ENCODE measurements around the gene PRRC2B. TPM values are rescaled to one million over a fixed set of nuclear protein-coding genes. Genes with fewer than 3 reads are reported as not detected.
"Not testable (repeated sequence)": the region's sequence is repeated elsewhere in the genome, so short reads cannot be mapped to it uniquely, and the experiment has no call there.

Gene PRRC2B
- total RNA-seq = 10 to 100 TPM; 53.7 to 82.6 (median 57.3) TPM
- long read RNA-seq = 0 reads

GRCh38 chr9:131393622-131394463, at the start of gene PRRC2B:
Gene PRRC2B (plus strand): TSS chr9:131394086. CDS start chr9:131430145, 36,059 bp downstream.
- H3K4me1 ChIP-seq = peaks cover 0 to 61% (median 25%) of the 10 kb centered on the region in 4 donors
- intact Hi-C loops (cut with DNase I) = no loop called here
- no peaks in the 10 kb centered on the region for H3K36me3 ChIP-seq
- H3K27ac ChIP-seq = peak within 1 kb of the TSS; percentile 82 to 95 (median 91)
- peak; percentile 71 to 84 (median 80) for ATAC-seq
- peak within 1 kb of the TSS; percentile 45 to 77 (median 68) for H3K4me3 ChIP-seq
- H3K9me3 ChIP-seq = no peaks in the 10 kb centered on the region
- peak; percentile 91 to 92 (median 91) for DNase-seq
- peak; percentile 43 for TF ChIP-seq POLR2A (IDR thresholded peaks at IDR 0.05)
- peak; percentile 37 to 63 (median 40) for TF ChIP-seq CTCF (IDR thresholded peaks at IDR 0.05)
- under 1% methylated on average over 28 of the region's 114 CpGs for WGBS (ENCODE audit: insufficient coverage, low coverage, low lambda C conversion rate, missing lambda C conversion rate)
- no peaks in the 10 kb centered on the region for H3K27me3 ChIP-seq

GRCh38 chr9:131344931-131345535, 48.9 kb upstream of the PRRC2B start:
- H3K36me3 ChIP-seq; ATAC-seq; H3K27ac ChIP-seq; H3K9me3 ChIP-seq; intact Hi-C loops (cut with DNase I); H3K4me1 ChIP-seq; H3K4me3 ChIP-seq; H3K27me3 ChIP-seq: not testable (repeated sequence)
- DNase-seq = peak in 1 of 3 donors; percentile 18
- 72% methylated on average over 7 of the region's 11 CpGs for WGBS (ENCODE audit: insufficient coverage, low coverage, low lambda C conversion rate, missing lambda C conversion rate)

GRCh38 chr9:131346559-131346958, 47.3 kb upstream of the PRRC2B start:
- no peak for DNase-seq
- WGBS (ENCODE audit: insufficient coverage, low coverage, low lambda C conversion rate, missing lambda C conversion rate) = 81% methylated on average over 6 of the region's 6 CpGs
- intact Hi-C loops (cut with DNase I) = no loop called here

GRCh38 chr9:131347376-131348020, 46.4 kb upstream of the PRRC2B start:
- DNase-seq (peak in 1 of 3 donors; percentile 31), ATAC-seq (no peak)
- intact Hi-C loops (cut with DNase I) = no loop called here
- no peaks in the 10 kb centered on the region for H3K36me3 ChIP-seq
- WGBS (ENCODE audit: insufficient coverage, low coverage, low lambda C conversion rate, missing lambda C conversion rate) = 51% methylated on average over 7 of the region's 19 CpGs
- H3K4me3 ChIP-seq = no peak overlapping the region
- TF ChIP-seq POLR2A (IDR thresholded peaks at IDR 0.05) = no peak
- no peak overlapping the region for H3K27ac ChIP-seq
- peaks cover 0 to 8% (median 4%) of the 10 kb centered on the region in 4 donors for H3K4me1 ChIP-seq
- no peaks in the 10 kb centered on the region for H3K27me3 ChIP-seq
- no peaks in the 10 kb centered on the region for H3K9me3 ChIP-seq

More at GRCh38 chr9:131346559-131346958, 47.3 kb upstream of the PRRC2B start:
- no peak for ATAC-seq
- Histone ChIP-seq H3K27me3 (no peaks in the 10 kb centered on the region), H3K9me3 (no peaks in the 10 kb centered on the region), H3K4me3 (no peak overlapping the region), H3K27ac (no peak overlapping the region), H3K36me3 (no peaks in the 10 kb centered on the region), H3K4me1 (peaks cover 0 to 8% (median 4%) of the 10 kb centered on the region in 4 donors)
- no peak for TF ChIP-seq POLR2A (IDR thresholded peaks at IDR 0.05)
- no peak for TF ChIP-seq CTCF (IDR thresholded peaks at IDR 0.05)

- DNase-seq = peak in 1 of 3 donors; percentile 31
- no peak for ATAC-seq
- H3K27ac ChIP-seq = no peak overlapping the region
- no peaks in the 10 kb centered on the region for H3K36me3 ChIP-seq
- 54% methylated on average over 7 of the region's 10 CpGs for WGBS (ENCODE audit: insufficient coverage, low coverage, low lambda C conversion rate, missing lambda C conversion rate)
- no peaks in the 10 kb centered on the region for H3K27me3 ChIP-seq
- H3K4me1 ChIP-seq = peaks cover 0 to 8% (median 4%) of the 10 kb centered on the region in 4 donors
- TF ChIP-seq CTCF (IDR thresholded peaks at IDR 0.05) (peak in 1 of 4 donors; percentile 6), POLR2A (IDR thresholded peaks at IDR 0.05) (no peak)
- no peak overlapping the region for H3K4me3 ChIP-seq
- intact Hi-C loops (cut with DNase I) = no loop called here
- no peaks in the 10 kb centered on the region for H3K9me3 ChIP-seq
These were observed 45.0 kb upstream of the PRRC2B start for GRCh38 chr9:131348631-131349521.

All from right lobe of liver (tissue), 6 donors.